HT1080 (cell line): ENCODE results near the gene MED17. TPM values are rescaled to one million over a fixed set of nuclear protein-coding genes. Genes with fewer than 3 reads are reported as not detected.

Source experiments
- DNase-seq: peaks from one replicate; pipeline ENCODE4 v3.0.0-alpha.2; 2015; ENCODE audit warnings: low read depth
- total RNA-seq: library from RNA; depleted of rRNA; stranded (reverse); fragments of >200 nt; shearing (Covaris generic); gene quantifications from 2 replicates; pipeline ENCODE4 v1.2.3, GENCODE V29; 2014

The MED17 gene
- total RNA-seq, 1 experiment from 2014 or later: 28.6 TPM

DNA sequence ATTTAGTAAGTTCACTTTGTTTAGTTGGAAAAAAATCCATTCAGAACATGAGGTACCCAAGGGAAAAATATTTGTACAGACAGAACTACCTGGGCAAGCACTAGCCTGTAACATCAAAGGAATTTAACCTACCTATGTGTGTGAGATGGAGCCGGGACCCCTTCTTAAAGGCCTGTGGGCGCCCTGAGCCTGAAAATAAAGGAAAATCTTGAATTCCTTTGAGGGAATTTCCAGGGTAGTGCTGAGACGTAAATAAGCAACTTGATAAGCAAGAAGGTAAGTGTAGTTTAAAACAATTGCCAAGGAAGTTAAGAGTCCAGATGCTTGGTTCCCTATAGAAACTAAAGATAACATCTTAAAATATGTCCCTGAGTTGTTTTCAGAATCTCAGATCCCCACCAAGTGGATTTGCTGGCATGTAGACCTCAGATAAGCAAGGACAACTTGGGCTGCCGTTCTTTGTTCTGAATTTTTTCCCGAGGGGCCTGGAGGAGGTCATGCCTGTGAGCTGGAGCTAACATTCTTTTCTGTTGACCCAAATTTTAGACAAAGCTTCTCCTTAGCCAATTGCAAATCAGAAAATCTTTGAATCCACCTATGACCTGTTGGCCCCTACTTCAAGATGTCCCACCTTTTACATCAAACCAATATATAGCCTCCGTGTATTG, 31.0 kb downstream of the MED17 start:
- no peak for DNase-seq

DNA sequence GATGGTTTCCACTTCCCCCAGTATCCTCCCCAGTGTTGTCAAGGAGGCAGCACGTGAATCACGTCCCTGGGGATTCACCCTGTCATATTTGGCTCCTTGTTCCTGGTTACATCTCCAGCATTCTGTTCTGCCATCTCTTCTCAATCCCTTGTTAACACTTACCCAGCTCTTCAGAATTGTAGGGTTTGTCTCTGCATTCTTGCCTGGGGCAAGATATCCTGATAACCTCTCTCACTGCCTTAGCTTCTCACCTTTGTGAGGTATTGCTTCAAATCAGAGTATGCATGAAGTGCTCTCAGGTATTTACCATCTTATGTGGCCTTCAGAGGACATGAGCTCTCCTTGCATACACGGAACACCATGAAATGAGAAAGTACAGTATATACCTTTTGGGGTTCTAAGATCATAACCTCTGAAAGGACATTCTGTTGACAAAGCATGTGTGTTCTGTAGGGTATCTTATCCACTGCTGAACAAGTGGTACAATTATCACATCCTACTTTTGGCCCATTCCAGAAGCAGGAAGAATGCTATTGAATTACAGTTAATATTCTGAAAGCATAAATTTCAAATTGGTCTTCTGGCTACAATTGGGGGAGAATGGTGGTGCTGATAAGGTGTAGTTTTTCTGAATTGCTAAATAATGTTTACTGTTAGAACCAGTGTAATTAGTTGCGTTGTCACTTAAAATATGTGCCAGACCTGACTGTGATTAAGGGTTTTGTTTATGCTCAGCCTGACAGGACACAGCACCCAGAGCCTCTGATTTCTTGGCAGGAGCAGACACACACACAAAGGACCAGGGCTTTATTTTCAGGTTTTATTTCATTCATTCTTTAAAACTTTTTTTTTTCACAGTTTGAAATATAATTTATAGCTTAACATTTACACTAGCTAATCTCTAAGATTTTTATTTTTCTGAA, 33.6 kb downstream of the MED17 start:
- no peak for DNase-seq

DNA sequence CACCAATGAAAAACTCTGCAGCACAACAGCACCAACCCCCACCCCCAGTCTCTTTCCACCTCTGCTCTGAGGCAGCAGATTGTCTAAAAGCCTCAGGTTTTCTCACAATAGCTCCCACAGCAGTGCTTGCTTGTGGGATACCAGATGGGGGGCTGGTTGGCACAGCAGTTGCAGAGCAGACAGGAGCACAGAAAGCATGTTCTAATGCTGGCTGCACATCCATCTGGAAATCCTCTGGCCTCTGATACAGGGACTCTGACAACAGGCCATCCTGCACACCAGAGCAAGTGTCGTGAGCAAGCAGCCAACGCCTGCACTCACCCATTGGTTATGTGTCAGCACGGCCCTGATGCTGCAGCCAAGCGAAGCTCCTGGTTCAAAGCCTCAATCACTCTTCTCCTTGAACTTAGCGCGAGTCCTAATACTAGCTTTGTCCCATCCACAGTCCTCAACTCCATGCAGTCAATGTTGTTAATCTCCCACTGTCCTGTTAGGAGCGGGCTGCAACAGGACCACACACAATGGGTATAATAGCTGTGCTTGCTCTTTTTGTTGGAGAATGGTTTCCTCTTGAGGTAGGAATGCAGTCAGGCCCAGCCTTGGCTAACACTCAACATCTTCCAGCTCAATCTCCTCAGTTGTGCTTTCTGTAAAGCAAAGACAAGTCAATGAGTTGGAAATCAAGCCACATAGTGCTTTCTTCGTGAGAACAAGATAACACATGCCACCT, 36.0 kb downstream of the MED17 start:
- no peak for DNase-seq

DNA sequence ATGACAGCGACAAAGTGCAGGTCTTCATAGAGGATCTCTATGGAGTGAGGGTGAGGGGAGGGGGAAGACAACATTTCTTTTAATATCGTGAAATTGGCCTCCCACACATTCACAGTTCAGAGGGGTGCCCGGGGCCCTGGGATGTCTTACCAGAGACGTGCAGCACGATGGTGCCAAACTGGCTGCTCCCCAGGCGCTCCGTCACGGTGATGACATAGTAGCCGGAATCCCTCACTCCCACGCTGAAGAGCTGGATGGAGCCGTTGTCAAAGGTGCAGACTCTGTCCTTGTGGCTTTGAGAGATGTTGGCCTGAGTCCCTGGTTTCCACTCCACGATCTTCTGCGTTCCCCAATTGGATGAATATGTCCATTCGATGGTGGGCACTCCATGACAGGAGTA, 36.8 kb downstream of the MED17 start:
- DNase-seq: no peak

DNA sequence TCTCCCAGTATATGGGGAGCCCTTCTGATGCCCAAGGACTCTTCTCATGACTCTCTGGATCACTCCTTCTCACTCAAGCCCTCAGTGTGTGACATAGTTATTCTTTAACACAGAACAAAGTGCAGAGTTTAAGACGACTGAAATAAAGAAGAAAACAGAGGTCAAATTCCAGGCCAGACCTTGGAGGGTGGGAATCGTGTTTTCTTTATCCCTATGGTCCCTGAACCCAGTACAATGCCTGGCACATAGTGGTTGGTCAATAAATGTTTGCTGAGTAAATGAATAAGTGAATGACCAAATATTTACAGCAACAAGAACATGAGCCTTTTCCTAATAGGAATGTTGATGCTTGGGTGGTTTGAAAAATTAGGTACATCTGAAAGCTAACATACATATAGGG, 37.5 kb downstream of the MED17 start:
- no peak for DNase-seq

DNA sequence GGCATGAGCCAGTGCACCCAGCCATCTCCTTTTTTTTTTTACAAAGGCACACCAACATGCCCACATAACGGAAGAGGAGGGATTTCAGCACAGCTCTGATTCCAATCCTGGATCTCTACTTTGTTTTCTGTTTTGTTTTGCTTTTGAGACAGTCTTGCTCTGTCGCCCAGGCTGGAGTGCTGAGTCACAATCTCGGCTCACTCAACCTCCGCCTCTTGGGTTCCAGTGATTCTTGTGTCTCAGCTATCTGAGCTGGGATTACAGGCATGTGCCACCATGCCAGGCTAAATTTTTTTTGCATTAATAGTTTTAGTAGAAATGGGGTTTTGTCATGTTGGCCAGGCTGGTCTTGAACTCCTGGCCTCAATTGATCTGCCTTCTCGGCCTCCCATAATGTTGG, 38.3 kb downstream of the MED17 start:
- peak; percentile 51 for DNase-seq

DNA sequence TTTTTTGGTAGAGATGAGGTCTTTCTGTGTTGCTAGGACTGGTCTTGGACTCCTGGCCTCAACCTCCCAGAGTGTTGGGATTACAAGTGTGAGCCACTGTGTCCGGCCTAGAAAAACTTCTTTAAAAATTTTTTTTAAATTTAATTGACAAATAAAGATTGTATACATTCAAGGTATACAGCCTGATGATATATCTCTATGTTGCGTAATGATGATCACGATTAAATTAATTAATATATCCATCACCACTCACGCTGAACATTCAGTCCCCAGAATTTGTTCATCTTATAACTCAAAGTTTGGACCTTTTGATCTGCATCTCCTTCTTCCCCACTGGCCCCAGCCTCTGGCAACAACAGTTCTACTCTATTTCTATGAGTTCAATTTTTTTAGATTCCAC, 39.1 kb downstream of the MED17 start:
- no peak for DNase-seq

DNA sequence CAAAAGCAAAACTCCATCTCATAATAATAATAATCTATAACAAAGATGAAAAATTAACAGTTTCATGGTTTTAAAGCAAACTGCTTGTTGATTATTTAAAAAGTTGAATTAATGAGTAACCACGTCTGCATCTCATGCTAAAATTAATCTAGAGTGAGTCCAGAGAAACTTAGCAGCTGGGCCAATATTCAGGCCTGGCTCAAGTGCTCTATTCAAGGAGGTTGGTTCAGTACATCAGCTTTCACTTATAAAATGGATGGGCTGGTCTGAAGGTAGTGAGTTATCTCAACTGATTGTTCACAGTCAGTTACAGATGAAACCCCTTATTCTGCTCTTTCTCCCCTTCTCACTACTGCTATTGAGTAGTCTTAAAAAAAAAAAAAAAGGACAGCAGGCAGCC, 43.3 kb downstream of the MED17 start:
- DNase-seq: no peak

DNA sequence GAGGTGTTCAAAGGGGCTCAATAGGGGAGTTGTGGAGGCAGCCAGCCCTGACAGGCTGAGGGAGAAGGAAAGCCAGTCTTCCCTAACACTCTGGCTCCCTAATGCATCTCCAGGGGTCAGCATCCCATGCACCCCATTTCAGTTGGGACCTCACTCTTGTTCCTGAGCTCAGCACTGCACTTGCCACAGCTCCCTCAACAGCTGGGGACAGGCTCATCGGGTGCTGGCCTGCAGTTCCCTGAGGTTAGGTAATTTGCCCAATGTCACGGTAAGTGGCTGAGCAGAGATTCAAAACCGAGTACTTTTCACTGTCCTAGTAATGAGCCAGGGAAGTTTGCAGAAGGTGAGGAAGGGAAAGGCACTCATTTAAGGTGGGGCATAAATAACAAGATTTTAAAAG, 45.5 kb downstream of the MED17 start:
- DNase-seq: no peak

DNA sequence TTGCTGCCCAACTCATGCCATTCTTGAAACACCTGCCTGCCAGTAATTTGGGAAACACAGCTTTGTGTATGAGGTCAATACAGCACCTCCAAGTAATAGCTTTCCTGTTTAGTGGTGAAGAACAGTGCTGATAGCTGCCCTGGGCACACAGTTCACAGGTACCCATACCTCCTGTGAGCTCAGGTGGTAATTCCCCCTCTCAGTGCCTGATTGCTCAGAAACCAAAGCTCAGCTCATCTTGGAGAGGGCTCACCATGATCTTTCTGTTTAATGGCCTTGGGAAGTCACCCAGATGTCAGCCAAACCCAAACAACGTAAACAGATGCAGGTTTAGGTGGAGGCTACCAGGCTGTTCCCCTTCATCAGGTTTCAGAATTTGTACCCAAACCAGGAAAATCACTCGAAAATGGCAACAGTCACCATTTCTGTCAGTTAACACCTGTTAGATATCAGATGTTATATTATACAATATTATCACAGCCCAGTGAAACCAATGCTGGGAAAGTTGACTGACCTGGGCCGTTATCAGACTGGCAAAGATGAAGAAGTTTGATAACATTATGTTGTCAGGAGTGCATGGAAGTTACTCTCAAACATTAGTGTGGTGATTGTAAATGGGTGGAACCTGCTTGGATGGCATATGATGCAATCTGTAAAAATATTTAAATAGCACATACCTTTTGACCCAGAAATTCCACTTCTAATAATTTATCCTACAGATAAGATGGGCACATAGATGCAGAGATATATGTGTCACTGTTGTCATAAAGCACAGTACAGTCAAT, 47.5 kb downstream of the MED17 start:
- no peak for DNase-seq

DNA sequence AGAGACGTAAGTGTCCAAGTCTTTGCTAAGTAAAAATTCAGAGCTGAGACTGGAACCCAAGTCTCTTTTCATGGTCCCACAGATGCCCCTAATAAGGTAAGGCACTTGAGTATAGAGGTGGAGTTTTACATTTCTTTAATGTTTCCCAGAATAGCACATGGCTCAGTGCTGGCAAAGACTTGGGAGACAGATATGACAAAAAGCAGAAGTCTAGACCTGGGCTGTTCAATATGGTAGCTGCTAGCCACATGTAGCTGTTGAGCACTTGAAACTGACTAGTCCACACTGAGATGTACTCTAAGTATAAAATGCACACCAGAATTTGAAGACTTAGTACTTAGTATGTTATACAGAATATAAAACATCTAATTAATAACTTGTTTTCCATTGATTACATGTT, 48.7 kb downstream of the MED17 start:
- DNase-seq: no peak

DNA sequence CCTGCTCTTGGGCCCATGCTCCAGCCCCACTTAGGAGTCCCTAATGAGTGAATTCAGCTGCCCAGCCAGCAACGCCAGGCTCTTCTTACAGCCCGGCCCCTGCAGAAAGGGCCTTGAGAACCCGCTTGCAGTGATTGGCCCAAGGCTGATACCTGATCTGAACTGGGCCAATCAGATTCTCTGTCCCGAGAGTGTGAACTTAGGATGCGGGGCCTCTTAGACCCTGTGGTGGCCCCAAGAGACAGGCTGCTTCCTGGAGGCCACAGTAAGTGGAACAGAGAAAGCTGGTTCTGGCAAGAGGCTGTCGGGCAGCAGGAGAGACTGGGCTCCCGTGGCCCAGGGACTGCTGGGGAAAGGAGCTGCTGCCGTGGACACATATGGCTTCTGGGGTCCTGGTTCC, 54.9 kb downstream of the MED17 start:
- no peak for DNase-seq

DNA sequence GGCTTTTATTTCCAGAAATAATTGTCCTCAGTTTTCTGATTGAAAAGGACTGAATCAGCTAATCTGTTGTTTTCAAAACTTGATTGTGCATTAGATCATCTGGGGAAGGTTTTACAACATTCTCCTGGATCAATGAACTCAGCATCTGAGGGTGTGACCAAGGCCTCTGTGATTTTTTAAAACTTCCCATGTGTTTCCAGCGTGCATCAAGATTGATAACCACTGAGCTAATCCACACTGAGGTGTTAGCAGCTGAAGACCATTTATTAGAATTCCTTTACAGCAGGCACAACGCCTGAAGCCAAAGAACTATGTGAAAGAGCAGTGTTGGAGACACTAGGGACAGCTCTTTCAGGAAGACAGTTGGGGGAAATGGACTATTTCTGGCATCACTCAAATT, 56.1 kb downstream of the MED17 start:
- no peak for DNase-seq

DNA sequence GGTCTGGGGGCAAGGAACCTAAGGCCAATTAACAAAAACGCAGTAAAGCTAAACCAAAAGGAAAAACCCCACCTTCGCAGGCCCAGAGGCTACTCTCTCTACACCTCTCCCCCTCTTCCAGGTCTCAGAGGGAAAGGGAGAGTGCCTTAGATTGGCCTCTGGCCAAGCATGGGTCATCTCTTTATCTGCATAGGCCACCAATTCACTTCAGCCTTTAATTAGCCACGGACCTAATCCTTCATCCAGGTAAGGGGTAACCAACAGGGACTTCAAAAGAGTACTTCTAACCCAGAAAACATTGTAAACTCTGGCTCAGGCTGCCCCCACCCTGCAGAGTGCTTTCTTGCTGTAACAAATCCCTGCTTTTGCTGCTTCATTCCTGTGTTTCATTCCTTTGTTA, 56.9 kb downstream of the MED17 start:
- no peak for DNase-seq

DNA sequence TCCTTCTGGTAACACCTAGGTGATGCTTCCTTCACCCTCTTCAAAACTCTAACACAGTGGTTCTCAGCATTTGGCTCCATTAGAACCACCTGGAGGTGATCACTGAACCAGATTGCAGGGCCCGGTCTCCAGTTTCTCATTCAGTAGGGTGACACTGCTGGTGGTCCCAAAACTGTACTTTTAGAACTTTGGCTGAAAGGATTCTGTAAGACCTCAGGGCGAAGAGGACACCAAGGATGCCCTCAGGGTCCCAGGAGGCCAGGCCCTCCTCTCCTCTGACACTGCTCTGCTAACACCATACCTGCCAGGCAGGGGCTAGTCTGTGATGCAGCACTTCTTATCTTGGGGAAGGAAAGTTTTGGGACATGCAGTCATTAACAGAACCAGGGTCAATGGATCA, 57.4 kb downstream of the MED17 start:
- DNase-seq: no peak

DNA sequence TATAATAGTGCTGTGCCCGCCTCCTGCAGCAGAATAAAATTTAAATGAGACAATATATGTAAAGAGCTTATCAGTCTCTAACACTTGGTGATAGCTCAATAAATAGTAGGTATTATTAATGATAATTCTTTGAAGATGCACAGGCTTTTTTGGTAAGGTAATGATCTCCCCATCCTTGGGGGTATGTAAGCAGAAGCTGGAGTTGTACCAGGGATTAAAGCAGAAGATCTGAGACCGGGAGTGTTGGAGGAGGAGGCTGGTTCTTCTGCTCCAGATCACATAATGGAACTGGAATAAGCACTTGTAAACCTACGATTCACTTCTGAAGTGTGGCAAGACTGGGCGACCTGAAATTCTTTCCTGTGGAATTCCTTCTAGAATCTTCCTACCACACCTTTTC, 58.0 kb downstream of the MED17 start:
- DNase-seq: no peak

DNA sequence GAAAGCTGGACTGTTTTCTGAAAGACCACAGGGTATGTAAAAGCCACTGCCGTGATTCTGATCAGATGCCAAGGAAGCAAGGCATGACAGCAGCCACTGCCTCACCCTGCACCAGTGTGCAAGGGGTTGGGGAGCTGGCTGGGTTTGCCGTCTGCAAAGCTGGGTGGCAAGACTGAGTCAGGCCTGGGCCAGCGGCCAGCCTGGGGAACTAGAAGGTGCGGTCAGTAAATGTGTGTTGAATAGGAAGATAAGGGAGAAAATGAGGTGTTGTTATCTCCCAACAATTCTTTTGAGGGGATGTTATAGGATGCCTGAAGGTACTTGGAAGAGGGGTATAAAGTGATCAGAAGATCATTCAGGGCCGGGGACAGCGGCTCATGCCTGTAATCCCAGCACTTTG, 58.4 kb downstream of the MED17 start:
- DNase-seq: peak; percentile 89

DNA sequence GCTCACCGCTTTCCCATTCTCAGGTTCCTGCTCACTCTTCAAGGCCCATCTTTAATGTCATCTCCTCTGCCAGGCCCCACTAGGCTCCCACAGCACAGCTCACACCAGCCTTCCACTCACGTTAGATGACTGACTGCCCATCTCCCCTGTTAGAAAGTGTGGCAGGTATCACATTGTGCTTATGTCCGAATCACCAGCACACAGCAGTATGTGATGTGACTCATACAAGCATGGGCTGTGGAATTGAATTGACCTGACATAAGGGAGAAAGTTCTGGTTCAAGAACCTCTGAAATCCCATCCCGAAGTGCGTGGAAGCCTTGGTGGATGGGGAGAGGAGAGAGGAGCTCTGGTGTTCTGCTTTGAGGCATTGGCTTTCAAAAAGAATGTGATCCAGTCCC, 59.8 kb downstream of the MED17 start:
- DNase-seq: no peak

DNA sequence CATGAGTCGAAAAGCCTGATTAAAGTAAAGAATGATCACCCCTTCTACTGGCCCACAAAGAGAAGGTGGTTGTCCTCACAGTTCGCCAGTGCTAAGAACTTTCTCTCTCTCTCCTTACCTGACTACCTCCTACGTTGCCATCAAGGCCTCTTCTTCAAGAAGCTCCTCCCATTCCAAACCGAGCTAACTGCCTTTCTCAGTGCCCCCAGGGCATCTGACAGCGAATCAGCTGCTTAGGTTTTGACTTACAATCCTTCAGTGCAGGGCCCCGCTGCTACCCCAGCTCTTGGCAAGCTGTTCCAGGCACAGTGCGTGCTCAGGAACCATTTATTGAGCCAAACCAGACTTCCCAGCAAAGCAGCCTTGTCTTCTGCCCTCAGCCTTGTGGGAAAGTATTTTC, 60.5 kb downstream of the MED17 start:
- DNase-seq: no peak

DNA sequence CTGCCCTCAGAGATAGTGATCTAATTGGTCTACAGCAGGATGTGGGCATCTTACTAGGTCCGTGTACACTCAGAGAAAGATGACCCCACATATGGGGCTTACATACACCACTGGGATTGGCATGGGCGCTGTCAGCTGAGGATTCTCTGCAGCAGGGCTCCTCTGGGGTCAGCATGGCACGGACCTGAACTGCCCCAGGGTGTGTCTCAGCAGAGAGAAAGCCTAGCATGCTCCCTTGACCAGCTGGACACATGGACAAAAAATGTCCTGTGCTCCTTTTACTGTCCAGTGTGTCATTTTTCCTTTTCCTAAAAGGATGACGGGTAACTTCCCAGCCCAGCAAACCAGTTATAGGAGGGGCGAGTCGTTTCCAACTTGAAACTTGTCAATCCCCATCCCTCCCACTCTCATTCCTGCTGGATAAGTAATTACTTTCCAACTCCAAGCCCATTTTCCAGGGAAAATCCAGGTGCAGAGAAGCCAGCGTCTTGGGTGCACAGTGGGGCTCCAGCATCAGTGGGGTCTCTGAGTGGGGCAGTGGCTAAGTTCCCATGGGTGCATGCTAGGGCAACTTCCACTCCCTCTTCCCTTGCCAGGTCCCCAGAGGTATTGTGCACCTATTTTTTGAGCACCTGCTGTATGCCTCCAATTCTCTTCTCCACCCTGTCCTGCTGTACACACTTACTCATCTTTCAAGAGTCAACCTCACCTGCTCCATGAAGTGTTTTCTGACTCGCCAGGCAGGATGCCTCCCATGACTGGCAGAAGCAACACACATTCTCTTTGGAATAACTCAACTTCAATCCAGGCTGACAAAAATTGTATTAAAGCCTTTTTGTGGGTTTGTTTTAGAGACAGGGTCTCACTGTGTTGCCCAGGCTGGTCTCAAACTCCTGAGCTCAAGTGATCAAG, 61.4 kb downstream of the MED17 start:
- no peak for DNase-seq
